IMR-90 (cell line): ENCODE measurements around the gene B4GALT7. TPM values are rescaled to one million over a fixed set of nuclear protein-coding genes. Genes with fewer than 3 reads are reported as not detected.

ENCODE experiments used
- ATAC-seq: fragments of 200-7000 bp; cut with Tn5 transposase; 2 replicates; pipeline ENCODE4 v1.9.1; 2020; ENCODE audit warnings: low read depth, mild to moderate bottlenecking, moderate library complexity
- BruUV-seq: library from RNA; stranded (reverse); fragments of 400-500 nt; replicated peaks from 2 replicates; lab custom pipeline; 2021; lab: Mats Ljungman, UMichigan
- CTCF ChIA-PET: fragments of 300-600 bp; formaldehyde crosslinking; extraction: SDS; loops from one replicate; lab custom pipeline; 2021; ENCODE audit warnings: antibody characterized with exemption; lab: Yijun Ruan, JAX
- POLR2A ChIA-PET: fragments of 300-600 bp; sonication (Branson Sonifier 250); formaldehyde crosslinking; loops from one replicate; lab custom pipeline; 2022; ENCODE audit warnings: antibody characterized with exemption; ENCODE audit not compliant: unreplicated experiment; lab: Charles Lee
- DNase-seq: peaks from one replicate; pipeline ENCODE4 v3.0.0; 2013
- H2AFZ ChIP-seq: replicated peaks from 2 replicates; pipeline ENCODE3; 2013; ENCODE audit warnings: low read length, mild to moderate bottlenecking; ENCODE audit not compliant: poor library complexity
- H2AK5ac ChIP-seq: 2 replicates; pipeline ENCODE4 v1.6.1; 2013; ENCODE audit warnings: low read depth, low read length, inconsistent platforms
- H2AK9ac ChIP-seq: replicated peaks from 2 replicates; pipeline ENCODE3; 2013; ENCODE audit warnings: mild to moderate bottlenecking, low read depth, low read length, moderate library complexity; ENCODE audit not compliant: poor library complexity
- H2BK120ac ChIP-seq: 2 replicates; pipeline ENCODE4 v1.6.1; 2013; ENCODE audit warnings: low read depth, low read length, inconsistent platforms
- H2BK15ac ChIP-seq: 3 replicates; pipeline ENCODE4 v1.6.1; 2013; ENCODE audit warnings: low read depth, low read length, inconsistent platforms
- H2BK20ac ChIP-seq: 2 replicates; pipeline ENCODE4 v1.6.1; 2013; ENCODE audit warnings: low read depth, mild to moderate bottlenecking, inconsistent platforms, low read length, moderate library complexity
- H2BK5ac ChIP-seq: 2 replicates; pipeline ENCODE4 v1.6.1; 2013; ENCODE audit warnings: mild to moderate bottlenecking, low read depth, low read length, inconsistent platforms; ENCODE audit not compliant: poor library complexity, severe bottlenecking
- H3K14ac ChIP-seq: replicated peaks from 2 replicates; pipeline ENCODE4 v1.6.1; 2013; ENCODE audit warnings: low read depth, low read length, inconsistent platforms
- H3K18ac ChIP-seq: 2 replicates; pipeline ENCODE4 v1.6.1; 2013; ENCODE audit warnings: low read depth, low read length, control low read depth
- H3K23ac ChIP-seq: 2 replicates; pipeline ENCODE4 v1.6.1; 2013; ENCODE audit warnings: low read depth, low read length, inconsistent platforms
- H3K27ac ChIP-seq: 2 replicates; pipeline ENCODE4 v1.5.1; 2013; ENCODE audit warnings: mild to moderate bottlenecking, control low read depth, low read length; ENCODE audit not compliant: insufficient read depth
- H3K27me3 ChIP-seq: 2 replicates; pipeline ENCODE4 v1.6.1; 2013; ENCODE audit warnings: low read length; ENCODE audit not compliant: control insufficient read depth, insufficient read depth
- H3K36me3 ChIP-seq: 2 replicates; pipeline ENCODE4 v1.6.1; 2013; ENCODE audit warnings: low read length, mixed read lengths; ENCODE audit not compliant: control insufficient read depth, insufficient read depth
- H3K4ac ChIP-seq: 2 replicates; pipeline ENCODE4 v1.6.1; 2013; ENCODE audit warnings: low read depth, low read length, inconsistent platforms
- H3K4me1 ChIP-seq: 2 replicates; pipeline ENCODE4 v1.6.1; 2013; ENCODE audit warnings: low read length, mixed read lengths; ENCODE audit not compliant: control insufficient read depth, insufficient read depth
- H3K4me2 ChIP-seq: 2 replicates; pipeline ENCODE4 v1.6.1; 2013; ENCODE audit warnings: low read depth, mild to moderate bottlenecking, control low read depth, low read length, moderate library complexity
- H3K4me3 ChIP-seq: 2 replicates; pipeline ENCODE4 v1.5.1; 2013; ENCODE audit warnings: low read depth, mild to moderate bottlenecking, control low read depth, low read length, moderate library complexity; ENCODE audit not compliant: insufficient read depth
- H3K56ac ChIP-seq: 2 replicates; pipeline ENCODE4 v1.6.1; 2013; ENCODE audit warnings: low read length, inconsistent platforms; ENCODE audit not compliant: insufficient read depth; ENCODE audit errors: extremely low read depth
- H3K79me1 ChIP-seq, 2 experiments: 2 replicates each; pipeline ENCODE4 v1.6.1; 2013; ENCODE audit warnings: low read length in 2 of 2, inconsistent platforms in 1 of 2, low read depth in 1 of 2
- H3K9ac ChIP-seq: 2 replicates; pipeline ENCODE4 v1.6.1; 2013; ENCODE audit warnings: low read depth, low read length, control low read depth
- H3K9me1 ChIP-seq: 2 replicates; pipeline ENCODE4 v1.6.1; 2013; ENCODE audit warnings: low read length, inconsistent platforms; ENCODE audit not compliant: insufficient read depth
- H3K9me3 ChIP-seq: 2 replicates; pipeline ENCODE4 v1.6.1; 2013; ENCODE audit warnings: low read length; ENCODE audit not compliant: control insufficient read depth, insufficient read depth
- H4K20me1 ChIP-seq: 2 replicates; pipeline ENCODE4 v1.6.1; 2013; ENCODE audit warnings: low read length, inconsistent platforms; ENCODE audit not compliant: insufficient read depth
- H4K5ac ChIP-seq: 2 replicates; pipeline ENCODE4 v1.6.1; 2013; ENCODE audit warnings: mild to moderate bottlenecking, low read depth, low read length, control low read depth
- H4K8ac ChIP-seq, 2 experiments: 2 replicates each; pipeline ENCODE4 v1.6.1; 2013; ENCODE audit warnings: low read depth in 2 of 2, low read length in 2 of 2, control low read depth in 1 of 2, inconsistent platforms in 1 of 2
- H4K91ac ChIP-seq: 2 replicates; pipeline ENCODE4 v1.6.1; 2013; ENCODE audit warnings: low read depth, low read length, inconsistent platforms; ENCODE audit not compliant: insufficient read depth
- BHLHE40 ChIP-seq: fragments of 150-350 bp; IDR thresholded peaks from 2 replicates; pipeline ENCODE4 v1.6.1; 2016; ENCODE audit warnings: mild to moderate bottlenecking, low read depth, low read length
- CHD1 ChIP-seq: IDR thresholded peaks from 2 replicates; pipeline ENCODE4 v1.6.1; 2012; ENCODE audit warnings: low read depth, low read length, improper control_type of control experiment
- MAFK ChIP-seq: IDR thresholded peaks from 2 replicates; pipeline ENCODE4 v1.6.1; 2012; ENCODE audit warnings: low read depth, low read length, improper control_type of control experiment
- MAZ ChIP-seq: IDR thresholded peaks from 2 replicates; pipeline ENCODE4 v1.6.1; 2012; ENCODE audit warnings: low read depth, mild to moderate bottlenecking, low read length, improper control_type of control experiment, moderate library complexity, borderline replicate concordance
- MXI1 ChIP-seq: IDR thresholded peaks from 2 replicates; pipeline ENCODE4 v1.6.1; 2012; ENCODE audit warnings: low read depth, mild to moderate bottlenecking, low read length, moderate library complexity, borderline replicate concordance
- RAD21 ChIP-seq: IDR thresholded peaks from 2 replicates; pipeline ENCODE4 v1.6.1; 2012; ENCODE audit warnings: low read length, improper control_type of control experiment
- RCOR1 ChIP-seq: IDR thresholded peaks from 2 replicates; pipeline ENCODE4 v1.6.1; 2012; ENCODE audit warnings: mild to moderate bottlenecking, low read length, improper control_type of control experiment; ENCODE audit not compliant: insufficient replicate concordance
- RFX5 ChIP-seq: IDR thresholded peaks from 2 replicates; pipeline ENCODE4 v1.8.0; 2012; ENCODE audit warnings: low read depth, mild to moderate bottlenecking, low read length, moderate library complexity
- WGBS, 2 experiments: methylation state at CpG; one replicate each; pipeline versions ENCODE4 v1.1.5 to v1.1.7; 2013; ENCODE audit warnings: missing lambda C conversion rate in 2 of 2; ENCODE audit not compliant: insufficient read length in 1 of 2; ENCODE audit errors: extremely low coverage in 2 of 2; 5-methylcytosine and 5-hydroxymethylcytosine counted together
- dilution Hi-C: fragments of 300-500 bp; cut with HindIII; formaldehyde crosslinking; loops from one replicate; pipeline ENCODE4 v1.14.3; 2018; ENCODE audit warnings: low sequenced_read_pairs; ENCODE audit not compliant: unreplicated experiment
- in situ Hi-C: fragments of 300-500 bp; cut with MboI; formaldehyde crosslinking; loops from 3 replicates; pipeline ENCODE4 v1.14.3; 2019; ENCODE audit warnings: low sequenced_read_pairs, inconsistent platforms, mixed read lengths
- intact Hi-C: fragments of 100-400 bp; cut with micrococcal nuclease; formaldehyde crosslinking; loops from 2 replicates; pipeline ENCODE4 v1.10.0; 2022
- polyA plus RNA-seq, 3 experiments: library from polyadenylated mRNA; depleted of rRNA; stranded (reverse); fragments of >200 nt; gene quantifications; 2 replicates each; pipeline ENCODE4 v1.2.3, GENCODE V29; 2012; ENCODE audit warnings: low replicate concordance in 1 of 3
- total RNA-seq: library from RNA; depleted of rRNA; stranded (reverse); fragments of >200 nt; gene quantifications from 2 replicates; pipeline ENCODE4 v1.2.3, GENCODE V29; 2012
- TF ChIP-seq, protein P1 (sequence below): fragments of 150-350 bp; IDR thresholded peaks from 2 replicates; pipeline ENCODE4 v1.6.1; 2017; ENCODE audit warnings: mild to moderate bottlenecking, antibody characterized with exemption, low read length, low read depth
- TF ChIP-seq, protein P2 (sequence below): conservative IDR thresholded peaks from 2 replicates; pipeline ENCODE4 v1.5.1; 2012; ENCODE audit warnings: mild to moderate bottlenecking, low read depth, low read length, improper control_type of control experiment

Gene B4GALT7
- total and polyA plus RNA-seq, 2 of the 4 experiments (the other 2 are of a cell fraction), result 29.2 to 79.6 TPM

DNA sequence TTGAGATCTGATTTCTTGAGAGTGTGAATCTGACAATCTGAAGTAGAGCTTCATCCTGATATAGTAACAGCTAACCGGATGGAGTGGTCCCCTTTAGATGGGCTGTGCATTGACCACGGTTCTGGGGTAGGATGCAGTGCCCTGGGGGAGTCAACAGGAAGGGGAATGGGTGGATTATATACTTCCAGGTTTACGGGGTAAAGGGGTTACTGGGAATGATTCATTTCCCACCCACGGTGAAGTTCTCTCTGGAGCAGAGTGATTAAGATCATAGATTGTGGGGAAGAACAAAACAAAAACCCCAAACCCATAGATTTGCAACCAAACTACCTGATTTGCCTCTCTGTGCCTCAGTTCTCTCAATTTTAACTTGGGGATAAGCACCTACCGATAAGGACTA, 1.5 kb upstream of the B4GALT7 start:
- Histone ChIP-seq H3K79me1 (peaks cover 19 to 57% of the 10 kb centered on the region in 2 experiments), H2BK120ac (no peak overlapping the region), H4K20me1 (peaks cover 6% of the 10 kb centered on the region; the same call in 1 of the 2 replicates), H3K4me2 (no peak overlapping the region), H3K18ac (no peak overlapping the region), H2AFZ (no peak overlapping the region), H4K8ac (no peak overlapping the region; a peak in 1 of 4 replicates), H3K56ac (no peak overlapping the region), H3K27ac (no peak overlapping the region), H3K9me3 (no peaks in the 10 kb centered on the region), H2AK5ac (no peak overlapping the region), H3K23ac (no peak overlapping the region), H3K4me3 (no peak overlapping the region), H3K27me3 (no peaks in the 10 kb centered on the region), H2BK20ac (no peak overlapping the region), H3K4me1 (peaks cover 5% of the 10 kb centered on the region), H2AK9ac (no peak overlapping the region), H3K14ac (no peak overlapping the region), H3K36me3 (peaks cover 33% of the 10 kb centered on the region), H4K91ac (no peak overlapping the region), H3K9me1 (peaks cover 12% of the 10 kb centered on the region; the same call in 1 of the 2 replicates), H2BK15ac (no peak overlapping the region), H3K9ac (no peak overlapping the region), H2BK5ac (no peak overlapping the region), H4K5ac (no peak overlapping the region), H3K4ac (no peak overlapping the region)
- DNase-seq (no peak), ATAC-seq (no peak)
- CTCF ChIA-PET, result interaction anchor here (1.0 kb wide), 1 partner anchor 38 kb away, joined by 3 read pairs; no protein-coding TSS in a partner anchor
- intact Hi-C loops, result loop anchor here (2.0 kb wide), 1 partner anchor 52 kb away; no protein-coding TSS in a partner anchor
- in situ Hi-C loops, result no loop called here
- BruUV-seq, result no TSS peak
- no peak for TF ChIP-seq MAFK
- TF ChIP-seq MXI1, result no peak
- TF ChIP-seq, protein P1, sequence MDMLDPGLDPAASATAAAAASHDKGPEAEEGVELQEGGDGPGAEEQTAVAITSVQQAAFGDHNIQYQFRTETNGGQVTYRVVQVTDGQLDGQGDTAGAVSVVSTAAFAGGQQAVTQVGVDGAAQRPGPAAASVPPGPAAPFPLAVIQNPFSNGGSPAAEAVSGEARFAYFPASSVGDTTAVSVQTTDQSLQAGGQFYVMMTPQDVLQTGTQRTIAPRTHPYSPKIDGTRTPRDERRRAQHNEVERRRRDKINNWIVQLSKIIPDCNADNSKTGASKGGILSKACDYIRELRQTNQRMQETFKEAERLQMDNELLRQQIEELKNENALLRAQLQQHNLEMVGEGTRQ, result no peak
- TF ChIP-seq RAD21, result no peak
- no peak for TF ChIP-seq RCOR1
- no peak for TF ChIP-seq CHD1
- TF ChIP-seq RFX5, result no peak
- no peak for TF ChIP-seq MAZ
- TF ChIP-seq BHLHE40, result no peak
- TF ChIP-seq, protein P2, sequence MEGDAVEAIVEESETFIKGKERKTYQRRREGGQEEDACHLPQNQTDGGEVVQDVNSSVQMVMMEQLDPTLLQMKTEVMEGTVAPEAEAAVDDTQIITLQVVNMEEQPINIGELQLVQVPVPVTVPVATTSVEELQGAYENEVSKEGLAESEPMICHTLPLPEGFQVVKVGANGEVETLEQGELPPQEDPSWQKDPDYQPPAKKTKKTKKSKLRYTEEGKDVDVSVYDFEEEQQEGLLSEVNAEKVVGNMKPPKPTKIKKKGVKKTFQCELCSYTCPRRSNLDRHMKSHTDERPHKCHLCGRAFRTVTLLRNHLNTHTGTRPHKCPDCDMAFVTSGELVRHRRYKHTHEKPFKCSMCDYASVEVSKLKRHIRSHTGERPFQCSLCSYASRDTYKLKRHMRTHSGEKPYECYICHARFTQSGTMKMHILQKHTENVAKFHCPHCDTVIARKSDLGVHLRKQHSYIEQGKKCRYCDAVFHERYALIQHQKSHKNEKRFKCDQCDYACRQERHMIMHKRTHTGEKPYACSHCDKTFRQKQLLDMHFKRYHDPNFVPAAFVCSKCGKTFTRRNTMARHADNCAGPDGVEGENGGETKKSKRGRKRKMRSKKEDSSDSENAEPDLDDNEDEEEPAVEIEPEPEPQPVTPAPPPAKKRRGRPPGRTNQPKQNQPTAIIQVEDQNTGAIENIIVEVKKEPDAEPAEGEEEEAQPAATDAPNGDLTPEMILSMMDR, result no peak
- POLR2A ChIA-PET, result no interaction called here
- dilution Hi-C loops, result no loop called here
- WGBS, 2 experiments, result no CpG with 5 or more reads among the region's 5 CpGs
